HEK293T (cell line): ENCODE measurements around the gene HSD17B12.

Experiments
- ARNT ChIP-seq: fragments of 450-650 bp; IDR thresholded peaks from 2 replicates; pipeline ENCODE4 v1.6.1; 2017; ENCODE audit warnings: mild to moderate bottlenecking
- BHLHE40 ChIP-seq: fragments of 450-650 bp; IDR thresholded peaks from 2 replicates; pipeline ENCODE4 v1.6.1; 2016; ENCODE audit warnings: mild to moderate bottlenecking, moderate library complexity, borderline replicate concordance
- ELF4 ChIP-seq: fragments of 450-650 bp; IDR thresholded peaks from 2 replicates; pipeline ENCODE4 v1.6.1; 2017; ENCODE audit warnings: antibody characterized with exemption
- FOXA1 ChIP-seq: fragments of 450-650 bp; IDR thresholded peaks from 2 replicates; pipeline ENCODE4 v1.6.1; 2016; ENCODE audit warnings: mild to moderate bottlenecking
- FOXM1 ChIP-seq: fragments of 450-650 bp; IDR thresholded peaks from 2 replicates; pipeline ENCODE4 v1.6.1; 2017; ENCODE audit warnings: mild to moderate bottlenecking, borderline replicate concordance
- NFRKB ChIP-seq: fragments of 450-650 bp; IDR thresholded peaks from 2 replicates; pipeline ENCODE4 v1.6.1; 2016; ENCODE audit warnings: mild to moderate bottlenecking, moderate library complexity
- SP1 ChIP-seq: fragments of 450-650 bp; IDR thresholded peaks from 2 replicates; pipeline ENCODE4 v1.6.1; 2017

GRCh38 chr11:43687120-43687791, 6.7 kb downstream of the HSD17B12 start:
- TF ChIP-seq FOXM1 = no peak
- TF ChIP-seq BHLHE40 = no peak
- TF ChIP-seq SP1 = no peak
- TF ChIP-seq FOXA1 = no peak
- no peak for TF ChIP-seq ARNT
- no peak for TF ChIP-seq NFRKB
- no peak for TF ChIP-seq ELF4
